DMS114 treated with DMSO at 0.1 percent for 48 hours (cell line): ENCODE results near the gene TNNC1.

Source experiments
- DNase-seq: peaks from one replicate; lab custom pipeline; 2025; ENCODE audit not compliant: unreplicated experiment; lab: John Stamatoyannopoulos, UW

Gene TNNC1

GRCh38 chr3:52432691-52433141 lies 21.1 kb downstream of the TNNC1 start:
- no peak for DNase-seq

GRCh38 chr3:52432225-52432624 lies 21.6 kb downstream of the TNNC1 start:
- DNase-seq: no peak

GRCh38 chr3:52431459-52432223 lies 22.2 kb downstream of the TNNC1 start:
- DNase-seq: no peak

- DNase-seq: no peak
Observed at GRCh38 chr3:52430416-52430810, 23.4 kb downstream of the TNNC1 start.

DNA sequence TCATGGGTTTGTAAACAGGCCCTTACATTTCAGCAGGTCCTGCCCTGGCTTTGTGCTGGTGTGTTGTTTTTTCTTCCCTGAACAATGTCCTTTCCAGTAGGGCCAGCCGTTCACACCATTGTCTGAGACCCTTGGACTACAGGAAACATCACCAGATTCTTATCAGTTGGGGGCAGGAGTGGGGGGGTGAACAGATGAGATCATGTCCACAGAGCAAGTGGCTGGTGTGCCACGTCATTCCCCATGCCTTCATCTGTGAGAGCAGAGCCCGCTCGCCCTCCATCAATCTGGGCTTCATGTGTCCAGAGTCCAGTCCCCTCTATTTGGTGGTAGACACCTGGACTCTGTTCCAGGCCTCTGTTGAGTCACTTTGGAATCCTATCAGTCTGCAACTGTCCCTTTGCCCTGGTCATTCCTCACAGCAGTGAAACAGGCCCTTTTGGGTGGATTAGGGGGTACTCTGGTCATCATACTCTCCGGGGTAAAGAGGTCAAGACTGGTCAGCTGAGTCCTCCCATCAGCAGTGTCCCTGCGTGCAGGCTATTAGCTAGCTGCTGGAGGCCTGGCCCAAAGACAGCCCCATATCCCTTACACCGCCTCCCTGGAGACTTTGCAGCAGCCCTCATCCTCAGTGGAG lies 23.9 kb downstream of the TNNC1 start:
- DNase-seq: no peak

- no peak for DNase-seq
Observed at GRCh38 chr3:52429031-52429430, 24.8 kb downstream of the TNNC1 start.

- DNase-seq: peak; percentile 48
Observed at GRCh38 chr3:52428151-52429005, 25.5 kb downstream of the TNNC1 start.

- DNase-seq: no peak
Observed at GRCh38 chr3:52423173-52423572, 30.7 kb downstream of the TNNC1 start.

GRCh38 chr3:52422669-52423068 lies 31.2 kb downstream of the TNNC1 start:
- DNase-seq: no peak

DNA sequence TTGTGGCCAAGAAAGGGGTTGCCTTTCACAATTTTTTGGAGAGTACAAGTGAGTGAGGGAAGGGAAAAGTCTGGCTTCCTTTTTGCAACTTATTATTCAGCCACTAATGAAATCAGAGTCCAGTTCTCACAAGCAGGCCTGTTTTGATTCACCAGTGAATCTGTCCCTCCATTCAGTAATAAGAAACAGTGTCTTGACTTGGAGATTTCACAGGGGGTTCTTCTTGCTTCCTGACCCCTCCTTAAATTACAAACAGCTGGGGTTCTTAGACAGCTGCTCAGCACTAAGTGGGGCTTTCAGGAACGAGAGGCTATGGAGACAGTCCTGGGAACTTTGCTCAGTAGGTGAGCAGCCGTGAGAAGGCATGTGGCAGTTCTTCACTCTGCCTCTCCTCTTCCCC lies 33.5 kb downstream of the TNNC1 start:
- DNase-seq: no peak

GRCh38 chr3:52415800-52416199 lies 38.0 kb downstream of the TNNC1 start:
- DNase-seq: no peak

GRCh38 chr3:52408466-52408865 lies 45.4 kb downstream of the TNNC1 start:
- no peak for DNase-seq

- no peak for DNase-seq
Observed at GRCh38 chr3:52407779-52408178, 46.1 kb downstream of the TNNC1 start.

GRCh38 chr3:52406791-52407510 lies 46.9 kb downstream of the TNNC1 start:
- DNase-seq: no peak

DNA sequence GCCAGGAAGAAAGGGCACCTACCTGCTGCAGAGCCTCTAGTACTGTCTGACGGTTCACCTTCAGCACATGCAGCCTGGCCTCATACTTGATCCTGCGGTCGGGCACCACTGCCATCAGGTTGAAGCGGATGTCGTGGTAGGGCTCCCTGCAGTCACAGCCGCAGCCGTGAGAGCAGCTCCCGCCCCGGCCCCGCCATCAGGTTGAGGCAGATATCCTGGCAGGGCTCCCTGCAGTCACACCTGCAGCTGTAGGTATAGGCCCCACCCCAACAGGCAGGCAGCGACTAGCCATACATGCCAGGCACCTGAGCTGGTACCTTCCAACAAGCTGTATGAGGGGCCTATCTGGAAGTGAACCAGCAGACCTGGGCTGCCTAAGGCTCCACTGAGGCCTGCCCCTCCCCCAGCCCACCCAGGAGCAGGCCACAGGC lies 47.6 kb downstream of the TNNC1 start:
- DNase-seq: no peak

DNA sequence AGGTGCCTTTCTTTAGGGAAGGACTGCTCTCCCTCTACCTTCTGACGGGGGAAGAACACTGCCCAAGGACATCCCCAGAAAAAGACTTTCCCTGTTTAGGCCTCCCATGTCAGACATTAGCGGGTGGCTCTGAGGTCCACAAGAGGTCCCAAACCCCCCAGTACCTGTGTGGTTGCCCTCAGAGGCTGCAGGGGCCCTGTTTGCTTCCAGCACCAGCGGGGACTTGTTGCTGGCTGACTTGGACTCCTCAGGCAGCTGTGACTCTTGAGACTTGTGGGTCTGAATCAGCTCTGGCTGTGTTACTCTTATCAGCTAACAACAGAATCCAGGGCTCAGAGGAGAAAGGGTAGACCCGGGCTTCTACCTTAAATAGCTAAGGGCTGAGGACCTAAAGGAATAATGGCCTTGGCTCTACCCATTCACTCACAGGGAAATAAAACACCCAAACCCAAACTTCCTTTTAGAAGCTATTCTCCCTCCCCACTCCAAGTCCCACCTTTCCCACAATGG lies 48.2 kb downstream of the TNNC1 start:
- DNase-seq: no peak

- no peak for DNase-seq
Observed at GRCh38 chr3:52405066-52405465, 48.8 kb downstream of the TNNC1 start.

GRCh38 chr3:52404391-52404790 lies 49.5 kb downstream of the TNNC1 start:
- DNase-seq: no peak

DNA sequence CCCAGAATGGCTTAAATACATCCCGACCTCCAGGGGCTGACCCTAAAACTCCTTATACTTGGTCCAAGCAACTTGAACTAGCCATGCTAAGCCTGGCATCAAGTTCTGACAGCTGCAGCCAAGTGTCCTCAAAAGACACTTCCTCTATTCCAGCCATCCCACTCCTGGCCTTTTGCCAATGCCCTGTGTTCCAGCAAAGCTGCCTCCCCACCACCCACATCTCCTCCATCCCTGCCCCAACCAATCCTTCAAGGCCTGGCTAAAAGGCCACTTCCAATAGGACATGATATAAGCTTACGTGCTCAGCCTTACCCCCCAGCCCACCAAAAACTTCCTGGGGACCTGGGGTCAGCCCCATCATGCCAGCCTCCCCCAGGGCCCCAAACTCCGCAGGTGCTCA lies 49.9 kb downstream of the TNNC1 start:
- no peak for DNase-seq

- DNase-seq: no peak
Observed at GRCh38 chr3:52403271-52403841, 50.5 kb downstream of the TNNC1 start.
